Lung (tissue), 12 donors: ENCODE measurements around the gene KRTAP22-2. TPM values are rescaled to one million over a fixed set of nuclear protein-coding genes. Genes with fewer than 3 reads are reported as not detected.

Experiments used
- ATAC-seq: fragments of 200-7000 bp; cut with Tn5 transposase; one replicate; pipeline ENCODE4 v1.9.1; 2020; ENCODE audit warnings: moderate number of reproducible peaks; ENCODE audit not compliant: insufficient read depth, low FRiP score
- DNase-seq, 3 donors: peaks; one replicate each; pipeline ENCODE4 v3.0.0-alpha.2; 2013 to 2017
- H3K27ac ChIP-seq, 2 donors: one replicate each; pipeline ENCODE4 v1.5.1; 2013; ENCODE audit warnings: mild to moderate bottlenecking in 2 of 2, moderate library complexity in 2 of 2, control low read depth in 1 of 2, inconsistent platforms in 1 of 2, low read depth in 1 of 2, low read length in 1 of 2
- H3K27me3 ChIP-seq, 3 donors: one replicate each; pipeline ENCODE4 v1.5.1; 2013; ENCODE audit warnings: low read length in 2 of 3; ENCODE audit not compliant: control insufficient read depth in 3 of 3, insufficient read depth in 3 of 3
- H3K36me3 ChIP-seq, 4 donors: one replicate each; pipeline ENCODE4 v1.5.1; 2013; ENCODE audit warnings: low read length in 4 of 4, mild to moderate bottlenecking in 1 of 4, moderate library complexity in 1 of 4; ENCODE audit not compliant: control insufficient read depth in 4 of 4, insufficient read depth in 4 of 4
- H3K4me1 ChIP-seq, 5 donors: one replicate each; pipeline ENCODE4 v1.5.1; 2013; ENCODE audit warnings: low read length in 5 of 5, mild to moderate bottlenecking in 2 of 5, moderate library complexity in 1 of 5; ENCODE audit not compliant: control insufficient read depth in 5 of 5, insufficient read depth in 5 of 5
- H3K4me3 ChIP-seq: one replicate; pipeline ENCODE4 v1.5.1; 2013; ENCODE audit warnings: mild to moderate bottlenecking, control low read depth, moderate library complexity
- H3K9ac ChIP-seq, 2 donors: one replicate each; pipeline ENCODE4 v1.5.1; 2013; ENCODE audit warnings: low read length in 2 of 2, control low read depth in 1 of 2; ENCODE audit not compliant: insufficient read depth in 1 of 2
- H3K9me3 ChIP-seq, 4 donors: one replicate each; pipeline ENCODE4 v1.5.1; 2013; ENCODE audit warnings: low read length in 3 of 4, mild to moderate bottlenecking in 1 of 4, moderate library complexity in 1 of 4; ENCODE audit not compliant: control insufficient read depth in 4 of 4, insufficient read depth in 3 of 4
- CTCF ChIP-seq: IDR thresholded peaks from 2 replicates; pipeline ENCODE4 v1.5.1; 2012; ENCODE audit warnings: mild to moderate bottlenecking; ENCODE audit errors: control extremely low read depth, extremely low read depth
- WGBS, 2 donors: extraction: QIAGEN DNeasy Blood & Tissue Kit; methylation state at CpG; one replicate each; pipeline ENCODE4 v1.1.7; 2013; 5-methylcytosine and 5-hydroxymethylcytosine counted together
- polyA plus RNA-seq, 2 donors: library from polyadenylated mRNA; stranded (reverse); fragments of 200-250 nt; gene quantifications; one replicate each; pipeline ENCODE4 v1.2.1, GENCODE V29; 2013
- total RNA-seq, 2 donors: library from RNA; depleted of rRNA in 1 of 2; stranded (reverse); fragments of >200 nt in 1 of 2; gene quantifications; one replicate each; pipeline ENCODE4 v1.2.1, GENCODE V29; 2014 to 2021
- donor health status: control.
- donor health status: control.
- donor health status: Bipolar disorder and iron deficiency.
- donor health status: healthy.
- donor health status: DM: yes; HTN: yes; CAD: no.

KRTAP22-2 gene
- total and polyA plus RNA-seq, 4 donors = not detected

GRCh38 chr21:30563072-30563471 is 27.1 kb downstream of the KRTAP22-2 start:
- WGBS, 2 donors = 59 to 87% methylated on average over 6 of the region's 6 CpGs
- Histone ChIP-seq H3K36me3 (no peaks in the 10 kb centered on the region), H3K27ac (no peak overlapping the region), H3K9me3 (no peaks in the 10 kb centered on the region), H3K27me3 (no peaks in the 10 kb centered on the region), H3K4me1 (peaks cover 0 to 2% (median 0%) of the 10 kb centered on the region in 5 donors), H3K4me3 (no peak overlapping the region), H3K9ac (no peak overlapping the region)
- TF ChIP-seq CTCF = no peak
- no peak for ATAC-seq
- peak in 1 of 3 donors; percentile 1 for DNase-seq

GRCh38 chr21:30561957-30562356 is 28.2 kb downstream of the KRTAP22-2 start:
- H3K9ac ChIP-seq = no peak overlapping the region
- no peaks in the 10 kb centered on the region for H3K9me3 ChIP-seq
- H3K4me3 ChIP-seq = no peak overlapping the region
- peaks cover 0 to 2% (median 0%) of the 10 kb centered on the region in 5 donors for H3K4me1 ChIP-seq
- H3K36me3 ChIP-seq = no peaks in the 10 kb centered on the region
- no peaks in the 10 kb centered on the region for H3K27me3 ChIP-seq
- DNase-seq = no peak
- ATAC-seq = no peak
- H3K27ac ChIP-seq = no peak overlapping the region
- 81 to 93% methylated on average over 2 of the region's 2 CpGs for WGBS, 2 donors
- TF ChIP-seq CTCF = no peak

- TF ChIP-seq CTCF = no peak
- ATAC-seq (no peak), DNase-seq (no peak)
- peaks cover 0 to 2% (median 0%) of the 10 kb centered on the region in 5 donors for H3K4me1 ChIP-seq
- H3K27me3 ChIP-seq = no peaks in the 10 kb centered on the region
- H3K4me3 ChIP-seq = no peak within 1 kb of the TSS
- no peak within 1 kb of the TSS for H3K9ac ChIP-seq
- H3K36me3 ChIP-seq = no peaks in the 10 kb centered on the region
- 65% methylated on average over 2 of the region's 2 CpGs for WGBS, 2 donors
- H3K27ac ChIP-seq = no peak within 1 kb of the TSS
- H3K9me3 ChIP-seq = no peaks in the 10 kb centered on the region
These were observed 28.8 kb downstream of the KRTAP22-2 start, which contains the start of gene KRTAP19-7 for GRCh38 chr21:30561264-30561895. TSS of gene KRTAP19-7 (minus strand) at chr21:30561314. CDS start at chr21:30561289, 25 bp downstream.

- Histone ChIP-seq H3K27me3 (no peaks in the 10 kb centered on the region), H3K4me3 (no peak overlapping the region), H3K9ac (no peak overlapping the region), H3K9me3 (no peaks in the 10 kb centered on the region), H3K27ac (no peak overlapping the region), H3K36me3 (no peaks in the 10 kb centered on the region), H3K4me1 (no peaks in the 10 kb centered on the region)
- 58 to 87% methylated on average over 2 of the region's 2 CpGs for WGBS, 2 donors
- DNase-seq (no peak), ATAC-seq (no peak)
- no peak for TF ChIP-seq CTCF
These were observed 35.1 kb downstream of the KRTAP22-2 start for GRCh38 chr21:30555095-30555494.
